ENCODE data around the gene ZNF532.

Gene ZNF532

DNA sequence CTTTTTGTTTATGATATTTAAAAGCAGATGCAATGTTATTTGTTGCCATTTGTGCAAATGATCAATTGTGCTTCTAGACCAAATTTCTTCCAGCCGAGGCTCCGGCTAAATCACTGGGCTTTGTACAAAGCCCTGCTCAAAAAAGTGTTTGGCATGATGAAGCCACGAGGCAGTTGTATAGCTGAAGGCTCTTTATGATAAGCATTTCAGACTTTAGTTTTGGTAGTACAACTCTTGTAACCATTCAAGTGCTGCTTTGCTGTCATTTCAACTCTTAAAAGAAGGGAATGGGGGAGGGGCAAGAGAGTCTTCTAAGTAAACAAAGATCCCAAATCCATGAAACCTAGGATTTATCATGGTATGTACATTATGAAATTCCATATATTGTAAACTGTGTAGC lies 3.3 kb upstream of the ZNF532 start:
- Histone ChIP-seq H3K36me3 (ENCODE audit: control insufficient read depth, insufficient read depth, low read length) (no peaks in the 10 kb centered on the region), H3K27me3 (replicated peaks; ENCODE audit: control insufficient read depth, insufficient read depth, low read length, poor library complexity, severe bottlenecking) (peaks cover 3% of the 10 kb centered on the region), H3K4me1 (ENCODE audit: control insufficient read depth, insufficient read depth, low read length, poor library complexity, severe bottlenecking) (no peaks in the 10 kb centered on the region), H3K9me3 (ENCODE audit: control insufficient read depth, low read length) (no peaks in the 10 kb centered on the region), H3K4me3 (ENCODE audit: insufficient read depth, low read depth, low read length, poor library complexity, severe bottlenecking) (no peak overlapping the region), H3K27ac (ENCODE audit: insufficient read depth, low read length, poor library complexity, severe bottlenecking) (no peak overlapping the region)
- DNase-seq = no peak

- H3K27me3 ChIP-seq (replicated peaks; ENCODE audit: control insufficient read depth, insufficient read depth, low read length, poor library complexity, severe bottlenecking) = peaks cover 3% of the 10 kb centered on the region
- H3K4me1 ChIP-seq (ENCODE audit: control insufficient read depth, insufficient read depth, low read length, poor library complexity, severe bottlenecking) = no peaks in the 10 kb centered on the region
- no peak overlapping the region for H3K27ac ChIP-seq (ENCODE audit: insufficient read depth, low read length, poor library complexity, severe bottlenecking)
- H3K9me3 ChIP-seq (ENCODE audit: control insufficient read depth, low read length) = no peaks in the 10 kb centered on the region
- no peaks in the 10 kb centered on the region for H3K36me3 ChIP-seq (ENCODE audit: control insufficient read depth, insufficient read depth, low read length)
- DNase-seq = no peak
- no peak overlapping the region for H3K4me3 ChIP-seq (ENCODE audit: insufficient read depth, low read depth, low read length, poor library complexity, severe bottlenecking)
These were observed 2.8 kb upstream of the ZNF532 start for GRCh38 chr18:58861861-58862301.

- H3K27ac ChIP-seq (ENCODE audit: insufficient read depth, low read length, poor library complexity, severe bottlenecking) = no peak overlapping the region
- H3K9me3 ChIP-seq (ENCODE audit: control insufficient read depth, low read length) = no peaks in the 10 kb centered on the region
- no peaks in the 10 kb centered on the region for H3K4me1 ChIP-seq (ENCODE audit: control insufficient read depth, insufficient read depth, low read length, poor library complexity, severe bottlenecking)
- no peak for DNase-seq
- H3K27me3 ChIP-seq (replicated peaks; ENCODE audit: control insufficient read depth, insufficient read depth, low read length, poor library complexity, severe bottlenecking) = peaks cover 3% of the 10 kb centered on the region
- H3K36me3 ChIP-seq (ENCODE audit: control insufficient read depth, insufficient read depth, low read length) = no peaks in the 10 kb centered on the region
- H3K4me3 ChIP-seq (ENCODE audit: insufficient read depth, low read depth, low read length, poor library complexity, severe bottlenecking) = no peak overlapping the region
These were observed 2.3 kb upstream of the ZNF532 start for GRCh38 chr18:58862356-58862755.

DNA sequence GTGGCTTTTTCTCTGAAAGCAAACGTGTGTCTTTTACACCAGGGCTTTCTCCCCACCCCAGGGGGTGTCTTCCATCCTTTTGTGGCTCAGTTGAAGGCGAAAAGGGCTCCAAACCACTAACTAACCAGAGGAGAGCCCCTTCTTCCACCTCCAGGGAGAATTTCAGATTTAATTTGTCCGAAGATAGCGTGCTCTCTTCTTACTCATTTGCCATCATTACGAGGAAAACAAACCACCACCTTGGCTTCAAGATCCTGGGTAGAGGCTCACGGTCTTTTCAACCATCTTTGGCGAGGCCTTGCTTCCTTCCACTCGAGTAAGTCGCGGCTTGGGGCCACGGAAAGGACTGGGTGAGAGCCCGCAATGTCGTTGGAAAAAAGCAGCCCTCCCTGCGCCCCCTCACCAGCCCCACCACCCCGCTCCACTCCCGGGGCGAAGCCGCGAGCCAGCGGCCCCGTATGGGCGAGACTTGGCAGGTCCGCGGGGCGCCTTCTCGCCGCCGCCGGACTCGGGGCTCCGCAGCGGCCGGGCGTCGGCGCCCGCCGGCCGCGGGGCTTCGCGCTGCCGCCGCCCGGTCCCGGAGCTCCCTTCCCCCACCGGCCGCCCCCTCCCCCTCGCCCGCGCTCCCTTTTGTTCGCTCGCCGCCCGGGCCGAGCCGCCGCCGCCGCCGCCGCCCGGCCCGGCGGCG lies 1.7 kb upstream of the ZNF532 start:
- no peak overlapping the region for H3K4me3 ChIP-seq (ENCODE audit: insufficient read depth, low read depth, low read length, poor library complexity, severe bottlenecking)
- no peaks in the 10 kb centered on the region for H3K9me3 ChIP-seq (ENCODE audit: control insufficient read depth, low read length)
- H3K4me1 ChIP-seq (ENCODE audit: control insufficient read depth, insufficient read depth, low read length, poor library complexity, severe bottlenecking) = no peaks in the 10 kb centered on the region
- H3K27ac ChIP-seq (ENCODE audit: insufficient read depth, low read length, poor library complexity, severe bottlenecking) = no peak overlapping the region
- no peaks in the 10 kb centered on the region for H3K36me3 ChIP-seq (ENCODE audit: control insufficient read depth, insufficient read depth, low read length)
- no peak for DNase-seq
- H3K27me3 ChIP-seq (replicated peaks; ENCODE audit: control insufficient read depth, insufficient read depth, low read length, poor library complexity, severe bottlenecking) = peaks cover 3% of the 10 kb centered on the region

GRCh38 chr18:58863539-58864145 lies 1.0 kb upstream of the ZNF532 start:
- no peak for DNase-seq
- H3K4me3 ChIP-seq (ENCODE audit: insufficient read depth, low read depth, low read length, poor library complexity, severe bottlenecking) = no peak overlapping the region
- peaks cover 3% of the 10 kb centered on the region for H3K27me3 ChIP-seq (replicated peaks; ENCODE audit: control insufficient read depth, insufficient read depth, low read length, poor library complexity, severe bottlenecking)
- no peak overlapping the region for H3K27ac ChIP-seq (ENCODE audit: insufficient read depth, low read length, poor library complexity, severe bottlenecking)
- no peaks in the 10 kb centered on the region for H3K9me3 ChIP-seq (ENCODE audit: control insufficient read depth, low read length)
- H3K36me3 ChIP-seq (ENCODE audit: control insufficient read depth, insufficient read depth, low read length) = no peaks in the 10 kb centered on the region
- no peaks in the 10 kb centered on the region for H3K4me1 ChIP-seq (ENCODE audit: control insufficient read depth, insufficient read depth, low read length, poor library complexity, severe bottlenecking)

GRCh38 chr18:58865033-58865590 lies 435 bp downstream of the ZNF532 start:
- Histone ChIP-seq H3K4me3 (ENCODE audit: insufficient read depth, low read depth, low read length, poor library complexity, severe bottlenecking) (no peak overlapping the region), H3K36me3 (ENCODE audit: control insufficient read depth, insufficient read depth, low read length) (no peaks in the 10 kb centered on the region), H3K27me3 (replicated peaks; ENCODE audit: control insufficient read depth, insufficient read depth, low read length, poor library complexity, severe bottlenecking) (peaks cover 3% of the 10 kb centered on the region), H3K27ac (ENCODE audit: insufficient read depth, low read length, poor library complexity, severe bottlenecking) (no peak overlapping the region), H3K4me1 (ENCODE audit: control insufficient read depth, insufficient read depth, low read length, poor library complexity, severe bottlenecking) (no peaks in the 10 kb centered on the region), H3K9me3 (ENCODE audit: control insufficient read depth, low read length) (no peaks in the 10 kb centered on the region)
- no peak for DNase-seq

DNA sequence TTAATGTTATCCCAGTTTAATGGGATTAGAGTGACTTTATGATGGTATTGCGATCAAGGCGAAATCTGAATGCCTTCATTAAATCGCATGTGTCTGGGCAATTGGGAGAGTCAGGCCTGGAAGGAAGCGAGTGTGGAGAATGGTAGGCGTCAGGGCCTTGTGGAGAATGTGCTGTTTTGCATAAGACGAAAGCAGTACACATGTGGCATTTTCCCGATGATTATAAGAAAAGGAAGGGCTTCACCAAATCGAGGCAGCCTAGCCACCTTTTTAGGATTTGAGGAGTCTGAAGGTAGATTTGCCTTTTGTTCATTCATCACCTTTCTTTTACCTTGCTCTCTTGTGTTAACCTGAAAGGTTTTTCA lies 1.0 kb downstream of the ZNF532 start:
- Histone ChIP-seq H3K27me3 (replicated peaks; ENCODE audit: control insufficient read depth, insufficient read depth, low read length, poor library complexity, severe bottlenecking) (peaks cover 3% of the 10 kb centered on the region), H3K9me3 (ENCODE audit: control insufficient read depth, low read length) (no peaks in the 10 kb centered on the region), H3K36me3 (ENCODE audit: control insufficient read depth, insufficient read depth, low read length) (no peaks in the 10 kb centered on the region), H3K4me3 (ENCODE audit: insufficient read depth, low read depth, low read length, poor library complexity, severe bottlenecking) (no peak overlapping the region), H3K27ac (ENCODE audit: insufficient read depth, low read length, poor library complexity, severe bottlenecking) (no peak overlapping the region), H3K4me1 (ENCODE audit: control insufficient read depth, insufficient read depth, low read length, poor library complexity, severe bottlenecking) (no peaks in the 10 kb centered on the region)
- DNase-seq = no peak

GRCh38 chr18:58866066-58866772 lies 1.5 kb downstream of the ZNF532 start:
- Histone ChIP-seq H3K27ac (ENCODE audit: insufficient read depth, low read length, poor library complexity, severe bottlenecking) (no peak overlapping the region), H3K9me3 (ENCODE audit: control insufficient read depth, low read length) (no peaks in the 10 kb centered on the region), H3K4me1 (ENCODE audit: control insufficient read depth, insufficient read depth, low read length, poor library complexity, severe bottlenecking) (no peaks in the 10 kb centered on the region), H3K4me3 (ENCODE audit: insufficient read depth, low read depth, low read length, poor library complexity, severe bottlenecking) (no peak overlapping the region), H3K27me3 (replicated peaks; ENCODE audit: control insufficient read depth, insufficient read depth, low read length, poor library complexity, severe bottlenecking) (peaks cover 3% of the 10 kb centered on the region), H3K36me3 (ENCODE audit: control insufficient read depth, insufficient read depth, low read length) (no peaks in the 10 kb centered on the region)
- DNase-seq = no peak

DNA sequence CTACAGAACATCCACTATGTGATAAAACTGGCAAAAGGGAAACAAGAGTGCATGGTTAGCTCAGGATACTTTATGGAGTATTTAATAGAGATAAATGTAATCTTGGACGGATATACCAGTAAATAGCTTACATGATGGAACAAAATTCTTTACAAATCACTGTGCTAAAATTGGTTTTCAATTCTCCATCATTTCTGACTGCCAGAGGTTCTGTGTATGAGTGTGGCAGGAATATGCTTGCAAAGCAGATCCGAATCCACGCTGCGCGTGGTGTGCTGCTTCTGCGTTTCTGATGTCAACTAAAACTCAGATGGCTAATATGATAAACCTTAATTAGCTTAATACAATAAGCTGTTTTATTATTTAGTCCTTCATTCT lies 2.1 kb downstream of the ZNF532 start:
- Histone ChIP-seq H3K9me3 (ENCODE audit: control insufficient read depth, low read length) (no peaks in the 10 kb centered on the region), H3K36me3 (ENCODE audit: control insufficient read depth, insufficient read depth, low read length) (no peaks in the 10 kb centered on the region), H3K4me1 (ENCODE audit: control insufficient read depth, insufficient read depth, low read length, poor library complexity, severe bottlenecking) (no peaks in the 10 kb centered on the region), H3K4me3 (ENCODE audit: insufficient read depth, low read depth, low read length, poor library complexity, severe bottlenecking) (no peak overlapping the region), H3K27me3 (replicated peaks; ENCODE audit: control insufficient read depth, insufficient read depth, low read length, poor library complexity, severe bottlenecking) (peaks cover 3% of the 10 kb centered on the region), H3K27ac (ENCODE audit: insufficient read depth, low read length, poor library complexity, severe bottlenecking) (no peak overlapping the region)
- no peak for DNase-seq
